OCI-LY1 (cell line): ENCODE measurements around the gene POLD2.

Source experiments
- H2AFZ ChIP-seq: fragments of 200-600 bp; sonication (generic), shearing (Covaris generic); 2 replicates; pipeline ENCODE4 v1.6.0; 2014; ENCODE audit warnings: antibody characterized with exemption, mild to moderate bottlenecking, low read length
- H3F3A ChIP-seq: fragments of 200-600 bp; sonication (generic), shearing (Covaris generic); 2 replicates; pipeline ENCODE4 v1.6.0; 2014; ENCODE audit warnings: mild to moderate bottlenecking, antibody characterized with exemption, low read length, moderate library complexity; ENCODE audit not compliant: insufficient read depth
- H3K27ac ChIP-seq: fragments of 200-600 bp; sonication (generic); 2 replicates; pipeline ENCODE4 v1.5.1; 2014; ENCODE audit warnings: low read length, mixed run types, mild to moderate bottlenecking, low read depth; ENCODE audit not compliant: poor library complexity, severe bottlenecking
- H3K27me3 ChIP-seq: fragments of 200-600 bp; sonication (generic); 2 replicates; pipeline ENCODE4 v1.6.0; 2014; ENCODE audit warnings: antibody characterized with exemption, mild to moderate bottlenecking, low read length, moderate library complexity; ENCODE audit not compliant: insufficient read depth
- H3K36me3 ChIP-seq: fragments of 200-600 bp; sonication (generic); 2 replicates; pipeline ENCODE4 v1.6.1; 2014; ENCODE audit warnings: mild to moderate bottlenecking, antibody characterized with exemption, low read length, moderate library complexity, mixed read lengths; ENCODE audit not compliant: insufficient read depth
- H3K4me1 ChIP-seq: fragments of 200-600 bp; sonication (generic); 2 replicates; pipeline ENCODE4 v1.5.1; 2014; ENCODE audit warnings: mild to moderate bottlenecking, low read length, moderate library complexity; ENCODE audit not compliant: insufficient read depth, severe bottlenecking
- H3K4me2 ChIP-seq: fragments of 200-600 bp; sonication (generic), shearing (Covaris generic); 2 replicates; pipeline ENCODE4 v1.6.1; 2014; ENCODE audit warnings: low read length
- H3K4me3 ChIP-seq: fragments of 200-600 bp; sonication (generic); 2 replicates; pipeline ENCODE4 v1.5.1; 2014; ENCODE audit warnings: low read length, low read depth, mild to moderate bottlenecking, mixed read lengths; ENCODE audit not compliant: poor library complexity, severe bottlenecking
- H3K79me2 ChIP-seq: fragments of 200-600 bp; shearing (Covaris generic); 2 replicates; pipeline ENCODE4 v1.6.1; 2016; ENCODE audit warnings: mixed run types, low read length, mixed read lengths; ENCODE audit not compliant: insufficient read depth
- H3K9ac ChIP-seq: fragments of 200-600 bp; sonication (generic), shearing (Covaris generic); 2 replicates; pipeline ENCODE4 v1.6.1; 2014; ENCODE audit warnings: mild to moderate bottlenecking, low read length, mixed read lengths
- H3K9me2 ChIP-seq: fragments of 200-600 bp; sonication (generic), shearing (Covaris generic); 2 replicates; pipeline ENCODE4 v1.6.1; 2014; ENCODE audit warnings: low read depth, mild to moderate bottlenecking, low read length, mixed read lengths
- H3K9me3 ChIP-seq: fragments of 200-600 bp; shearing (Covaris generic); 2 replicates; pipeline ENCODE4 v1.6.1; 2014; ENCODE audit warnings: low read length, mixed read lengths
- H4K20me1 ChIP-seq: fragments of 200-600 bp; sonication (generic), shearing (Covaris generic); 2 replicates; pipeline ENCODE4 v1.6.0; 2016; ENCODE audit warnings: mild to moderate bottlenecking, low read length; ENCODE audit not compliant: insufficient read depth
- CTCF ChIP-seq: fragments of 200-600 bp; sonication (generic), shearing (Covaris generic); IDR thresholded peaks from 2 replicates; pipeline ENCODE4 v1.5.1; 2017; ENCODE audit warnings: mild to moderate bottlenecking, antibody characterized with exemption, low read length, moderate library complexity, mixed read lengths
- EZH2 ChIP-seq: fragments of 200-600 bp; sonication (generic), shearing (Covaris generic); IDR thresholded peaks from 2 replicates; pipeline ENCODE4 v1.8.0; 2017; ENCODE audit warnings: borderline replicate concordance, mixed run types, mild to moderate bottlenecking, antibody characterized with exemption, low read length, moderate library complexity, mixed read lengths

The POLD2 gene

GRCh38 chr7:44082541-44083207 lies 40.7 kb downstream of the POLD2 start:
- H2AFZ ChIP-seq = no peak overlapping the region

GRCh38 chr7:44081266-44081748 lies 42.0 kb downstream of the POLD2 start:
- Histone ChIP-seq H3K9me3 (no peaks in the 10 kb centered on the region), H3K9me2 (no peaks in the 10 kb centered on the region), H3K4me3 (peak overlapping the region; percentile 83), H3K27ac (peak overlapping the region; percentile 76), H3F3A (peaks cover 17% of the 10 kb centered on the region), H2AFZ (no peak overlapping the region), H3K36me3 (peaks cover 54% of the 10 kb centered on the region), H3K79me2 (no peaks in the 10 kb centered on the region), H3K9ac (peak overlapping the region; percentile 87), H3K27me3 (no peaks in the 10 kb centered on the region), H3K4me2 (peak overlapping the region; percentile 92), H4K20me1 (no peaks in the 10 kb centered on the region), H3K4me1 (peaks cover 59% of the 10 kb centered on the region)
- TF ChIP-seq EZH2 (no peak), CTCF (peak; percentile 33; the same call in 1 of the 2 replicates)

More at GRCh38 chr7:44082541-44083207, 40.7 kb downstream of the POLD2 start:
- Histone ChIP-seq H3K79me2 (no peaks in the 10 kb centered on the region), H3F3A (peaks cover 17% of the 10 kb centered on the region), H3K27ac (peak overlapping the region; percentile 84), H4K20me1 (no peaks in the 10 kb centered on the region), H3K36me3 (peaks cover 40% of the 10 kb centered on the region), H3K4me1 (peaks cover 63% of the 10 kb centered on the region), H3K4me3 (peak overlapping the region; percentile 67), H3K27me3 (no peaks in the 10 kb centered on the region), H3K4me2 (peak overlapping the region; percentile 81), H3K9ac (peak overlapping the region; percentile 77), H3K9me3 (no peaks in the 10 kb centered on the region), H3K9me2 (no peaks in the 10 kb centered on the region)
- TF ChIP-seq CTCF = no peak
- no peak for TF ChIP-seq EZH2

GRCh38 chr7:44080686-44081265 lies 42.6 kb downstream of the POLD2 start:
- Histone ChIP-seq H4K20me1 (no peaks in the 10 kb centered on the region), H3K9ac (peak overlapping the region; percentile 87), H3K27me3 (no peaks in the 10 kb centered on the region), H3K4me2 (peak overlapping the region; percentile 92), H3K79me2 (no peaks in the 10 kb centered on the region), H3K4me1 (peaks cover 59% of the 10 kb centered on the region), H3K27ac (peak overlapping the region; percentile 76), H3F3A (peaks cover 17% of the 10 kb centered on the region), H3K9me3 (no peaks in the 10 kb centered on the region), H3K4me3 (peak overlapping the region; percentile 83), H3K9me2 (no peaks in the 10 kb centered on the region), H2AFZ (no peak overlapping the region), H3K36me3 (peaks cover 59% of the 10 kb centered on the region)
- no peak for TF ChIP-seq CTCF
- no peak for TF ChIP-seq EZH2
